Measurements from ENCODE around the gene SHOC1. TPM values are rescaled to one million over a fixed set of nuclear protein-coding genes. Genes with fewer than 3 reads are reported as not detected.

The SHOC1 gene
- total RNA-seq, 1 experiment from 2014 or later: 1.1 TPM

DNA sequence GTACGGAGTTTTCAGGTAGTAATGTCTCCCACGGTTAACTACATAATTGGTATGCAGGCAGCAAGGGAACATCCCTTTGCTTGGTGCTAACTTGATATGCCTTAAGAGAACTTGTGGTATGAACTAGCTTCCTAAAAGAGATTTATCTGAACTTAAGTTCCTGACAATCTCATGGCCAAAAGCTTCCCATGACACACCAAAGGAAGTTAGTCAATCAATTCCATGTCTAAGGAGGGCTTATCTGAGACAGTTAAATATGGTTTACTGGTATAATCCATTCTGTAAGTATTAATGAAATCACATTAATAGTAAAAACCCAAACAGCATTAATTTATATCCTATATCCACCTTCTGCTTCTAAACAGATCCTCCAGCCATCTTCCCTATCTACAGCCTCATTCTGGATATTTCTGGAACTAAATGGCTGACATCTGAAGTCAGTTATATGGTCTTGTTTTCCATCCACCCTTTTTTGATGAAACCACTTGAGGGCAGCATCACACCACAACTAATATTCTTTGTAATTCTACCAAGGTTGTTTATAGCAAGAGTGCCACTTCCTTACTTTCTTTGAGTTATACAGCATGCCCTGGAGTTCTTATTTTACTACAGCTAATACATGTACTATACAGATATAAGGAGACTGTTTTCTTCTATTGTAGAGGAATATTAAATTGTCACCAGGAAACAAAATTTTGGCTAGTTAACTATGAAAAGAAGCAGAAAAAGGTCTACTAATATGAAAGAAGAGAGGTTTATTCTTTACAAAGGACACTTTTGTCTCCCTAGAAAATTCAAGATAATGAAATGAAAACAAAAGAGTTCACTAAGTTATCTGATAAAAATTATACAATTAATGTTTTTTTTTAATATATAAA, 34.7 kb downstream of the SHOC1 start:
- CTCF ChIA-PET: interaction anchor here (0.9 to 6.4 kb wide), 8 partner anchors 9 to 336 kb away, joined by 3 to 54 read pairs (median 4); no protein-coding TSS in a partner anchor
- Histone ChIP-seq H2AFZ (ENCODE audit: low read depth, low read length, poor library complexity, severe bottlenecking) (peak overlapping the region; percentile 20), H3K27me3 (ENCODE audit: insufficient read depth, low read length) (no peaks in the 10 kb centered on the region), H3K9ac (ENCODE audit: low read length) (no peak overlapping the region), H3K4me1 (ENCODE audit: control insufficient read depth in 1 of 2, insufficient read depth in 2 of 2, low read length in 2 of 2) (peaks cover 0 to 4% of the 10 kb centered on the region in 2 experiments; a peak in 1 of 4 replicates), H3K27ac (ENCODE audit: low read depth, low read length) (no peak overlapping the region), H3K36me3 (ENCODE audit: control insufficient read depth in 1 of 2, insufficient read depth in 2 of 2, low read length in 2 of 2) (no peaks in the 10 kb centered on the region), H3K9me3 (ENCODE audit: control insufficient read depth in 1 of 2, insufficient read depth in 1 of 2, low read depth in 1 of 2, low read length in 2 of 2) (no peaks in the 10 kb centered on the region), H3K79me2 (ENCODE audit: insufficient read depth, low read length) (no peaks in the 10 kb centered on the region), H3K4me2 (ENCODE audit: low read length) (no peak overlapping the region), H3K4me3 (replicated peaks in 1 of 2; ENCODE audit: low read depth in 1 of 2, low read length in 2 of 2) (no peak overlapping the region), H3K9me2 (ENCODE audit: insufficient read depth) (no peaks in the 10 kb centered on the region), H4K20me1 (ENCODE audit: insufficient read depth) (no peaks in the 10 kb centered on the region)
- TF ChIP-seq, protein P1, sequence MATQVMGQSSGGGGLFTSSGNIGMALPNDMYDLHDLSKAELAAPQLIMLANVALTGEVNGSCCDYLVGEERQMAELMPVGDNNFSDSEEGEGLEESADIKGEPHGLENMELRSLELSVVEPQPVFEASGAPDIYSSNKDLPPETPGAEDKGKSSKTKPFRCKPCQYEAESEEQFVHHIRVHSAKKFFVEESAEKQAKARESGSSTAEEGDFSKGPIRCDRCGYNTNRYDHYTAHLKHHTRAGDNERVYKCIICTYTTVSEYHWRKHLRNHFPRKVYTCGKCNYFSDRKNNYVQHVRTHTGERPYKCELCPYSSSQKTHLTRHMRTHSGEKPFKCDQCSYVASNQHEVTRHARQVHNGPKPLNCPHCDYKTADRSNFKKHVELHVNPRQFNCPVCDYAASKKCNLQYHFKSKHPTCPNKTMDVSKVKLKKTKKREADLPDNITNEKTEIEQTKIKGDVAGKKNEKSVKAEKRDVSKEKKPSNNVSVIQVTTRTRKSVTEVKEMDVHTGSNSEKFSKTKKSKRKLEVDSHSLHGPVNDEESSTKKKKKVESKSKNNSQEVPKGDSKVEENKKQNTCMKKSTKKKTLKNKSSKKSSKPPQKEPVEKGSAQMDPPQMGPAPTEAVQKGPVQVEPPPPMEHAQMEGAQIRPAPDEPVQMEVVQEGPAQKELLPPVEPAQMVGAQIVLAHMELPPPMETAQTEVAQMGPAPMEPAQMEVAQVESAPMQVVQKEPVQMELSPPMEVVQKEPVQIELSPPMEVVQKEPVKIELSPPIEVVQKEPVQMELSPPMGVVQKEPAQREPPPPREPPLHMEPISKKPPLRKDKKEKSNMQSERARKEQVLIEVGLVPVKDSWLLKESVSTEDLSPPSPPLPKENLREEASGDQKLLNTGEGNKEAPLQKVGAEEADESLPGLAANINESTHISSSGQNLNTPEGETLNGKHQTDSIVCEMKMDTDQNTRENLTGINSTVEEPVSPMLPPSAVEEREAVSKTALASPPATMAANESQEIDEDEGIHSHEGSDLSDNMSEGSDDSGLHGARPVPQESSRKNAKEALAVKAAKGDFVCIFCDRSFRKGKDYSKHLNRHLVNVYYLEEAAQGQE (IDR thresholded peaks at IDR 0.05; ENCODE audit: low read depth): no peak
- TF ChIP-seq YY1 (IDR thresholded peaks at IDR 0.05; ENCODE audit: extremely low read depth, insufficient replicate concordance, low read depth, low read length): peak; percentile 74
- TF ChIP-seq, protein P2, sequence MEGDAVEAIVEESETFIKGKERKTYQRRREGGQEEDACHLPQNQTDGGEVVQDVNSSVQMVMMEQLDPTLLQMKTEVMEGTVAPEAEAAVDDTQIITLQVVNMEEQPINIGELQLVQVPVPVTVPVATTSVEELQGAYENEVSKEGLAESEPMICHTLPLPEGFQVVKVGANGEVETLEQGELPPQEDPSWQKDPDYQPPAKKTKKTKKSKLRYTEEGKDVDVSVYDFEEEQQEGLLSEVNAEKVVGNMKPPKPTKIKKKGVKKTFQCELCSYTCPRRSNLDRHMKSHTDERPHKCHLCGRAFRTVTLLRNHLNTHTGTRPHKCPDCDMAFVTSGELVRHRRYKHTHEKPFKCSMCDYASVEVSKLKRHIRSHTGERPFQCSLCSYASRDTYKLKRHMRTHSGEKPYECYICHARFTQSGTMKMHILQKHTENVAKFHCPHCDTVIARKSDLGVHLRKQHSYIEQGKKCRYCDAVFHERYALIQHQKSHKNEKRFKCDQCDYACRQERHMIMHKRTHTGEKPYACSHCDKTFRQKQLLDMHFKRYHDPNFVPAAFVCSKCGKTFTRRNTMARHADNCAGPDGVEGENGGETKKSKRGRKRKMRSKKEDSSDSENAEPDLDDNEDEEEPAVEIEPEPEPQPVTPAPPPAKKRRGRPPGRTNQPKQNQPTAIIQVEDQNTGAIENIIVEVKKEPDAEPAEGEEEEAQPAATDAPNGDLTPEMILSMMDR (IDR thresholded peaks at IDR 0.05 in 2 of 3, conservative IDR thresholded peaks at IDR 0.05 in 1 of 3; ENCODE audit: borderline replicate concordance in 1 of 3, insufficient read depth in 1 of 3, low read depth in 2 of 3, low read length in 2 of 3): peak; percentile 53 to 89 (median 74); a peak in 5 of 6 replicates
- TF ChIP-seq EGR1 (IDR thresholded peaks at IDR 0.05; ENCODE audit: low read depth): peak; percentile 24; the same call in 1 of the 2 replicates
- 0 out of 2 replicates have a peak, but pooled peaks have one; percentile 13 for TF ChIP-seq SRF (IDR thresholded peaks at IDR 0.05; ENCODE audit: low read depth)
- no peak; the same call in 1 of the 2 replicates for TF ChIP-seq ELF1 (IDR thresholded peaks at IDR 0.05; ENCODE audit: borderline replicate concordance, low read depth)
- peak; percentile 95 for TF ChIP-seq RAD21 (IDR thresholded peaks at IDR 0.05; ENCODE audit: low read depth)
- TF ChIP-seq CBX3 (IDR thresholded peaks at IDR 0.05; ENCODE audit: low read depth): 0 out of 2 replicates have a peak, but pooled peaks have one; percentile 41
- POLR2A ChIA-PET: interaction anchor here (1.2 to 1.5 kb wide), 2 partner anchors 17 to 305 kb away, joined by 3 to 4 read pairs; no protein-coding TSS in a partner anchor
- intact Hi-C loops (cut with micrococcal nuclease): loop anchor here (1.0 to 10.0 kb wide), 6 partner anchors 137 to 605 kb away; partner anchors contain the start of genes PTBP3, PTGR1 and UGCG
- peak; percentile 95 for ATAC-seq
- RAD21 ChIA-PET (ENCODE audit: low non-redundant PET in 1 of 2, low total read pairs in 2 of 2, uncharacterized antibody in 2 of 2, unreplicated experiment in 2 of 2): interaction anchor here in 1 of 2 experiments (1.0 to 1.6 kb wide), 2 partner anchors 310 to 315 kb away, joined by 3 to 8 read pairs; no protein-coding TSS in a partner anchor
- peak; percentile 76 for DNase-seq (ENCODE audit: low read depth, low spot score)
- BruUV-seq (replicated peaks): no TSS peak
